ENCODE measurements around the gene GIMAP4.
"Not testable (repeated sequence)": the region's sequence is repeated elsewhere in the genome, so short reads cannot be mapped to it uniquely, and the experiment has no call there.

Gene GIMAP4

DNA sequence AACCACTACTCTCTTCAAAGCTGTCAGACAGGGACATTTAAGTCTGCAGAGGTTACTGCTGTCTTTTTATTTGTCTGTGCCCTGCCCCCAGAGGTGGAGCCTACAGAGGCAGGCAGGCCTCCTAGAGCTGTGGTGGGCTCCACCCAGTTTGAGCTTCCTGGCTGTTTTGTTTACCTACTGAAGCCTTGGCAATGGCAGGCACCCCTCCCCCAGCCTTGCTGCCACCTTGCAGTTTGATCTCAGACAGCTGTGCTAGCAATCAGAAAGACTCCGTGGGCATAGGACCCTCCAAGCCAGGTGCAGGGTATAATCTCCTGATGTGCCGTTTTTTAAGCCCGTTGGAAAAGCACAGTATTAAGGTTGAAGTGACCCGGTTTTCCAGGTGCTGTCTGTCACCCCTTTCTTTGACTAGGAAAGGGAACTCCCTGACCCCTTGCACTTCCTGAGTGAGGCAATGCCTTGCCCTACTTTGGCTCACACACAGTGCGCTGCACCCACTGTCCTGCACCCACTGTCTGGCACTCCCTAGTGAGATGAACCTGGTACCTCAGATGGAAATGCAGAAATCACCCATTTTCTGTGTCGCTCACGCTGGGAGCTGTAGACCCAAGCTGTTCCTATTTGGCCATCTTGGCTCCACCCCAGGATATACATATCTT lies 12.9 kb downstream of the GIMAP4 start:
- not testable (repeated sequence) for DNase-seq (ENCODE audit: low read depth in 3 of 3, low spot score in 1 of 3)

- DNase-seq (ENCODE audit: low read depth in 3 of 3, low spot score in 1 of 3), result no peak
Measured at GRCh38 chr7:150580638-150581394, 13.6 kb downstream of the GIMAP4 start.

GRCh38 chr7:150585199-150585598 lies 18.0 kb downstream of the GIMAP4 start:
- no peak for DNase-seq (ENCODE audit: low read depth in 3 of 3, low spot score in 1 of 3)

DNA sequence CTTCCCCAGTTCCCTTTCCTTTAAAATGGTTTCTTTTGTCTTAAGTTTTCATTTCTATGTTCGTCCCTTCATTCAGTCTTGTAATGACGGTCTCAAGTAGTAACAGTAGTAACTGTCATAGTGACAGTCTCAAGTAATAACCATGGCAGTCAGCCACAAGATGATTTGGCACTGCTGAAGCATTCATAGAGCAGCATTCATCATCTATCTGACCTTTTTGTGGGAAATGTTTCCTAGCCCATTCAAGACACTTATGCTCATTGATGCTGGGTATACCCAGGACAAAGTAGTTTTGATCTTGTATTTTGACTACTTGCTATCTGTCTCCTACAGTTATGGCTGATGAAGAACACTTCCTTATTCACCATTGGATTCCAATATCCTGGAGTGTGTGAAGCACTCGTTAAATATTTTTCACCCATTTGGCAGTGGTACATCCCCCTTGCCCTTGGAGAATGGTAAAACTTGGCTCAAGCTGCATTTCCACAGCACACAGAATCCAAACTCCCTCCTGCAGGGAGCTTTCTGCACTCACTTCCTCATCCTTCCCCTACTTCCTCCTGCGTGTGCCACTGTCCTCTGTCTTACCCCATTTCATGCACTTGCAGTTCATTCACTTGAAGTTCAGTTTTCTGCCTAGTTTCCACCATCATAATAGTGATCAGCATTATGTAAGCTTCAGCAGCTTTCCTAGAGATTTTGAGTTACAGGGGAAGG lies 19.0 kb downstream of the GIMAP4 start:
- no peak for DNase-seq (ENCODE audit: low read depth in 3 of 3, low spot score in 1 of 3)

DNA sequence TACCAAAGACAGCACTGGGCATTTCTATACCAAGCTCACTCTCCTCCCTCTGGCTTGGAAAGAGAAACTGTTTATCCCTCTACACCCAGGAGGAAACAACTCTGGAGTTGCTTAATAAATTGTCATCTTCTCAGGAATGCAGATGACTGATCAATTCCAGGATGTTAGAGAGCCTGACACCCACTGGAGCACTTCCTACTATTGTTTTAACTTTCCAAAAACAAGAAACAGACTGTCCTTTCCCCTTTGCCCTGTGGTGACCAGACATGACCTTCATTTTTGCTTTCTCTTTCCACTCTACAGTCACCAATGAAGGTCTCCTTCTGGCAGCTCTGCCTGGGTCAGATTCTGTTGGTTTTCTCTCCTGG lies 19.6 kb downstream of the GIMAP4 start:
- no peak for DNase-seq (ENCODE audit: low read depth in 3 of 3, low spot score in 1 of 3)

DNA sequence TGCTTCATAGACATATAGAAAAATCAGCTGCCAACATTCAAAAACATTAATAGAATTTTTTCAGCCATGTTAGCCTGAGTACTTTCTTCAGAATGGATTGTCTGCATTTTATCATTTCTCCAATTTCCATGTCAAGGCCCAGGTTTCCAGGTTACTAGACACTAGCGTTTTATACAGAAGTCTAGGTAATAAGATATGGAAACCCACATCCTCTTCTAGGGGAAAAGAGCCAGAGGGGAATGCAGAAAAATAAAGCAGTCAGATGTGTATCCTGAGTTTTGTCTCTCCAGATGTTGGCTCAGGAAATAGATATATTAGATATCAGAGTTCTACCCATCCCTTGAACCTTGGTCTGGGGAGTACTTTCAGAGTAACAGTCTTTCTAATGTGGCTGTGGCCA lies 20.4 kb downstream of the GIMAP4 start:
- no peak for DNase-seq (ENCODE audit: low read depth in 3 of 3, low spot score in 1 of 3)

- DNase-seq (ENCODE audit: low read depth in 3 of 3, low spot score in 1 of 3), result no peak
Measured at GRCh38 chr7:150594805-150595204, 27.6 kb downstream of the GIMAP4 start.

DNA sequence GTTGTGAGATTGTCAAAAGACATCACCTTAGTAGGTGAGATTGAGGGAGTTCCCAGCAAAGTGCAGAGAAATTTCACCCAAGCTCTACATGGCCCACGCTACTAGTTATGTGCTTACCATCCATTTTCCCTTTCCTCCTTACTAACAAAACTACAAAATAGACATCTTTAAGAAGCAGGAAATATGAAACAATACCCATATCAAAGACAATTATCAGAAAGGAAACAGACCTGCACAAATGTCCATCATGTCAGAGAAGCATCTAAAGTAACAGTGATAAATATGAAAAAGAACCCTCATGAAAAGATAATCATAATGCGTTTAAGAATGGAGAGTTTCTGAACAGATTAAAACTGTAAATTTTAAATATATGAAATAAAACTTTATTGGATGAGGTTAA lies 28.2 kb downstream of the GIMAP4 start:
- no peak for DNase-seq (ENCODE audit: low read depth in 3 of 3, low spot score in 1 of 3)

DNA sequence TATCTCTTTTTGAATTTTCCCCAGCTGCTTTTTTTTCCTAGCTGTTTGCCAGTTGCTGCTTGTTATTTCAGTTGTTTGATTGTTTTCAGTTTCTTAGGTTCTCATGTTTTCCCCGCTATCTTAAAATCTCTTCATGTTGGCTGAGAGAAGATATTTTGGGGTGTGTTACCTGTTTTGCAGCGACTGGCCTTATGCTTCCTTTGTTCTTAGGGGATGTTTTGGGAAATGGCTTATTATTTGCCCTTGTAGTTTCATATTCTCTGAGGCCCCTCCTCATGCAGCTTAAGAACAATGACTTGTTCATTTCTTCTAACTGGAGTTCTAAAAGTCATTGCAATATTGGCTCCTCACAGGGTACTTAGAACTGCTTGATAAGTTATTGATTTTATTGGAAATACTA lies 36.4 kb downstream of the GIMAP4 start:
- DNase-seq (ENCODE audit: low read depth in 3 of 3, low spot score in 1 of 3), result not testable (repeated sequence)

GRCh38 chr7:150610233-150610632 lies 43.0 kb downstream of the GIMAP4 start:
- DNase-seq (ENCODE audit: low read depth in 3 of 3, low spot score in 1 of 3), result no peak

- DNase-seq (ENCODE audit: low read depth in 3 of 3, low spot score in 1 of 3), result no peak
Measured at GRCh38 chr7:150612925-150613324, 45.7 kb downstream of the GIMAP4 start.

GRCh38 chr7:150613880-150614279 lies 46.7 kb downstream of the GIMAP4 start:
- no peak for DNase-seq (ENCODE audit: low read depth in 3 of 3, low spot score in 1 of 3)

DNA sequence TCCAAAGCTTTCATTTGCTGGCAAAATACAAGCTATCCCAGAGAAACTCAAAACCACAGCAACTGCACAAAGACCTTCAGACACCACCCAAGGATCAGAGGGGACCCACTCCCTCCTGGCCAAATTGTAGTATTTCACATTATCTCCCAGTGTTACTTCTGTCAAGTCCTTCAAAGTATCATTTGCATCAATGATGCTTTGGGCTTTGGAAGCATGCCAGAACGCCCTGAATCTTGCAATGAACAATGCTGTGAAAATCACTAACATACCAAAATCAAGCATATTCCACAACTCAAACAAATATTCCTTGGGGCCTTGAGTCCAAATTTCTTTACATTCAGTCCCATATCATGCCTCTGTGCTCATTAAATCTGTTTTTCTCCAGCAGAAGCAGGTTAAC lies 47.2 kb downstream of the GIMAP4 start:
- DNase-seq (ENCODE audit: low read depth in 3 of 3, low spot score in 1 of 3), result not testable (repeated sequence)

- not testable (repeated sequence) for DNase-seq (ENCODE audit: low read depth in 3 of 3, low spot score in 1 of 3)
Measured at GRCh38 chr7:150615221-150615755, 48.1 kb downstream of the GIMAP4 start.

GRCh38 chr7:150620061-150620460 lies 52.9 kb downstream of the GIMAP4 start:
- no peak for DNase-seq (ENCODE audit: low read depth in 3 of 3, low spot score in 1 of 3)

GRCh38 chr7:150620617-150621371 lies 53.6 kb downstream of the GIMAP4 start:
- DNase-seq (ENCODE audit: low read depth in 3 of 3, low spot score in 1 of 3), result no peak

GRCh38 chr7:150621376-150621775 lies 54.2 kb downstream of the GIMAP4 start:
- DNase-seq (ENCODE audit: low read depth in 3 of 3, low spot score in 1 of 3), result no peak
